ENCODE data around the gene PRSS22.

The PRSS22 gene

GRCh38 chr16:2822496-2822895 is 35.5 kb downstream of the PRSS22 start:
- no peak overlapping the region for H3K27ac Mint-ChIP-seq
- H3K36me3 Mint-ChIP-seq (ENCODE audit: low read depth) = no peaks in the 10 kb centered on the region
- TF ChIP-seq, protein P1, sequence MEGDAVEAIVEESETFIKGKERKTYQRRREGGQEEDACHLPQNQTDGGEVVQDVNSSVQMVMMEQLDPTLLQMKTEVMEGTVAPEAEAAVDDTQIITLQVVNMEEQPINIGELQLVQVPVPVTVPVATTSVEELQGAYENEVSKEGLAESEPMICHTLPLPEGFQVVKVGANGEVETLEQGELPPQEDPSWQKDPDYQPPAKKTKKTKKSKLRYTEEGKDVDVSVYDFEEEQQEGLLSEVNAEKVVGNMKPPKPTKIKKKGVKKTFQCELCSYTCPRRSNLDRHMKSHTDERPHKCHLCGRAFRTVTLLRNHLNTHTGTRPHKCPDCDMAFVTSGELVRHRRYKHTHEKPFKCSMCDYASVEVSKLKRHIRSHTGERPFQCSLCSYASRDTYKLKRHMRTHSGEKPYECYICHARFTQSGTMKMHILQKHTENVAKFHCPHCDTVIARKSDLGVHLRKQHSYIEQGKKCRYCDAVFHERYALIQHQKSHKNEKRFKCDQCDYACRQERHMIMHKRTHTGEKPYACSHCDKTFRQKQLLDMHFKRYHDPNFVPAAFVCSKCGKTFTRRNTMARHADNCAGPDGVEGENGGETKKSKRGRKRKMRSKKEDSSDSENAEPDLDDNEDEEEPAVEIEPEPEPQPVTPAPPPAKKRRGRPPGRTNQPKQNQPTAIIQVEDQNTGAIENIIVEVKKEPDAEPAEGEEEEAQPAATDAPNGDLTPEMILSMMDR (IDR thresholded peaks at IDR 0.05; ENCODE audit: unreplicated experiment in 3 of 3) = no peak
- H3K9me3 Mint-ChIP-seq = no peaks in the 10 kb centered on the region
- H3K27me3 Mint-ChIP-seq (ENCODE audit: low read depth) = peaks cover 10% of the 10 kb centered on the region
- H3K4me1 Mint-ChIP-seq = no peaks in the 10 kb centered on the region
- no peak overlapping the region for H3K4me3 Mint-ChIP-seq

GRCh38 chr16:2822158-2822495 is 35.8 kb downstream of the PRSS22 start:
- Mint-ChIP-seq H3K4me1 (no peaks in the 10 kb centered on the region), H3K27ac (no peak overlapping the region), H3K4me3 (no peak overlapping the region), H3K9me3 (no peaks in the 10 kb centered on the region), H3K27me3 (ENCODE audit: low read depth) (peaks cover 10% of the 10 kb centered on the region), H3K36me3 (ENCODE audit: low read depth) (no peaks in the 10 kb centered on the region)
- TF ChIP-seq, protein P1 (IDR thresholded peaks at IDR 0.05; ENCODE audit: unreplicated experiment in 3 of 3) = no peak

DNA sequence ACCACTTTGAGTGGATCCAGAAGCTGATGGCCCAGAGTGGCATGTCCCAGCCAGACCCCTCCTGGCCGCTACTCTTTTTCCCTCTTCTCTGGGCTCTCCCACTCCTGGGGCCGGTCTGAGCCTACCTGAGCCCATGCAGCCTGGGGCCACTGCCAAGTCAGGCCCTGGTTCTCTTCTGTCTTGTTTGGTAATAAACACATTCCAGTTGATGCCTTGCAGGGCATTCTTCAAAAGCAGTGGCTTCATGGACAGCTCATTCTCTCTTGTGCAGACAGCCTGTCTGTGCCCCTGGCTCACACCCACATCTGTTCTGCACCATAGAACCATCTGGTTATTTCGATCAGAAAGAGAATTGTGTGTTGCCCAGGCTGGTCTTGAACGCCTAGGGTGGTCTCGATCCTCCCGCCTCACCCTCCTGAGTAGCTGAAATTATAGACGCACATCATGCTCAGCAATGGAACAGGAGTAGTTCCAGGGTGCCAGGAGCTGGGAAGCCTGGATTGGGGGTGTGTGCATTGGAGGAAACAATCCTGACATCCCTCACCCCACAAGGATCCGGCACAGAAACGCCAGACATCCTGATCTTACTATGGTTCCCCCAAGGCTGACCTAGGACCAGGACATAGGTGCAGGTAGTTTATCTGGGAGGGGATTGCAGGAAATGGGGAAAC is 36.3 kb downstream of the PRSS22 start:
- Mint-ChIP-seq H3K27ac (no peak overlapping the region), H3K27me3 (ENCODE audit: low read depth) (peaks cover 10% of the 10 kb centered on the region), H3K4me3 (no peak overlapping the region), H3K9me3 (no peaks in the 10 kb centered on the region), H3K4me1 (no peaks in the 10 kb centered on the region), H3K36me3 (ENCODE audit: low read depth) (no peaks in the 10 kb centered on the region)
- TF ChIP-seq, protein P1 (IDR thresholded peaks at IDR 0.05; ENCODE audit: unreplicated experiment in 3 of 3) = no peak

GRCh38 chr16:2820836-2821486 is 37.0 kb downstream of the PRSS22 start:
- Mint-ChIP-seq H3K27me3 (ENCODE audit: low read depth) (peaks cover 6% of the 10 kb centered on the region), H3K36me3 (ENCODE audit: low read depth) (no peaks in the 10 kb centered on the region), H3K4me3 (no peak overlapping the region)

DNA sequence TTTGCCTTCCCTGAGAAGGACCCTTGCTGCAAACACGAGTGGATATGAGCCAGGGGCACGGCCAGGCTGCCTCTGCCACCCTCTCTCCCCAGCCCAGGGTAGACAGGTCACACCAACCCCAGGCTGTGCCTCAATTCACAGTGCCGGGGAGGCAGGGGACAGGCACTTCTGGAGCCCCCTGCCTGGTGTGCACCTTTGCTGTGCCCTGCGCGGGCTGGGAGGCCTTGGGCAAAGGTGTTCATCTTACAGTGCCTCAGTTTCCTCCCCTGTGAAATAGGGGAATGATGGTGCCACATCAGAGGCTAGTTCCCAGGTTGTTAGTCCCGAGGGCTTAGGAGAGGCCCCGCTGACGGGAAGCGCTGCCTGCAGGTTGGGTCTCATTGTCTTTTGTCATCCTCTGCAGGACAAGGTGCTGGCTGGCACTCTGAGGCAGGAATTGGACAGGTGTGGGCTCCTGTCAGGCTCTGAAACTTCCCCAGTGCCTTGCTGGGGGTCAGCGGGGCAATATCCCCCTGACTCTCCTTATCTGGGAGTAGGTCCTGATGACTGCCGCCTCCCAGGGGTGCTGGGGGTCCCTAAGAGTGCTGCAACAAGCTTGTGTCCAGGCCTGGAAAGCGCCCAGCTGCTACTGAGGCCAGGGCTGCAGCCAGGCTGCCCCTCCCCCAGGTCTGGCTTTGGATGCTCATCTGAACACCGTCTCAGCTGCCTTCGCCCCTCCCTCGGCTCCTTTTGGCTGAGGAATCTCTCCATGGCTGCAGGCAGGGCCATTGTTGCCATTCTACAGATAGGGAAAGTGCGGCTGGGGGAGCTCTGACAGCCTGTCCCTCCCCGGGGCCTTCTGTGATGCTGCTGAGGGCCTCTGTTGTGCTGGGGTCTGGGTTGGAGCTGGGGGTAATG is 37.8 kb downstream of the PRSS22 start:
- no peaks in the 10 kb centered on the region for H3K4me1 Mint-ChIP-seq
- peaks cover 4% of the 10 kb centered on the region for H3K27me3 Mint-ChIP-seq (ENCODE audit: low read depth)
- no peaks in the 10 kb centered on the region for H3K36me3 Mint-ChIP-seq (ENCODE audit: low read depth)
- H3K9me3 Mint-ChIP-seq = no peaks in the 10 kb centered on the region
- H3K4me3 Mint-ChIP-seq = no peak overlapping the region
- TF ChIP-seq, protein P1 (IDR thresholded peaks at IDR 0.05; ENCODE audit: unreplicated experiment in 3 of 3) = no peak
- H3K27ac Mint-ChIP-seq = no peak overlapping the region

More at GRCh38 chr16:2820836-2821486, 37.0 kb downstream of the PRSS22 start:
- Mint-ChIP-seq H3K4me1 (no peaks in the 10 kb centered on the region), H3K9me3 (no peaks in the 10 kb centered on the region), H3K27ac (no peak overlapping the region)
- TF ChIP-seq, protein P1 (IDR thresholded peaks at IDR 0.05; ENCODE audit: unreplicated experiment in 3 of 3) = no peak

All from nephron (organoid).